Measurements from ENCODE around the gene DLGAP1.

GRCh38 chr18:4063545-4063944, 391.6 kb downstream of the DLGAP1 start:
- TF ChIP-seq CTCF (IDR thresholded peaks at IDR 0.05) (no peak), NRF1 (IDR thresholded peaks at IDR 0.05; ENCODE audit: low read depth, low read length) (no peak), ZBTB33 (IDR thresholded peaks at IDR 0.05; ENCODE audit: borderline replicate concordance, low read depth) (no peak), RAD21 (IDR thresholded peaks at IDR 0.05; ENCODE audit: low read length) (no peak), POLR2AphosphoS5 (IDR thresholded peaks at IDR 0.05; ENCODE audit: low read depth, low read length) (no peak), RFX5 (IDR thresholded peaks at IDR 0.05; ENCODE audit: low read length) (no peak), NFIC (IDR thresholded peaks at IDR 0.05; ENCODE audit: borderline replicate concordance) (no peak), YY1 (IDR thresholded peaks at IDR 0.05; ENCODE audit: low read depth) (no peak), RXRA (IDR thresholded peaks at IDR 0.05; ENCODE audit: borderline replicate concordance, low read depth) (no peak), RCOR1 (IDR thresholded peaks at IDR 0.05; ENCODE audit: low read length) (no peak), CHD2 (IDR thresholded peaks at IDR 0.05; ENCODE audit: low read length, partially characterized antibody) (no peak), PBX3 (IDR thresholded peaks at IDR 0.05) (no peak), REST (IDR thresholded peaks at IDR 0.05; ENCODE audit: low read depth, low read length) (no peak)
